Measurements from ENCODE around the gene MINDY1.

The MINDY1 gene

GRCh38 chr1:151011154-151011850 lies 4.6 kb upstream of the MINDY1 start:
- DNase-seq, result no peak

- no peak for DNase-seq
Measured at GRCh38 chr1:151010346-151010726, 3.6 kb upstream of the MINDY1 start.

GRCh38 chr1:151009674-151010345 lies 3.1 kb upstream of the MINDY1 start:
- no peak for DNase-seq

DNA sequence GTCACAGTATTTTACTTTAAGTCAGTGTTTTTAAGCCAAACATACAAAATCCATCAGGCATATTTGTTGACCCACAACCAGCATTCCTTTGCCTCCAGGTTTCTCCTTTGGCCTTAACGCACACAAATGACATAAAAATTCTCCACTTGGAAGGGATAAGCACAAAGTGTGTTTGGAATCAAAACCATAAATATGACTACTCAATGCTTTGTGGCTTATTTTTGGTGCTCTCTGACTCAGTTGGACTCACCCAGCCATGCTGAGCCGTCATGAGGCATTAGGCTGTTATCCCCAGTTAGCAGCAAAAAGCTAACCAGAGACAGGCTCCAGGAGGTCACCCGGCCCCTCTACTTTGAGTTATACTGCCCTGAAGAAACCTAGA lies 2.5 kb upstream of the MINDY1 start:
- DNase-seq, result no peak

DNA sequence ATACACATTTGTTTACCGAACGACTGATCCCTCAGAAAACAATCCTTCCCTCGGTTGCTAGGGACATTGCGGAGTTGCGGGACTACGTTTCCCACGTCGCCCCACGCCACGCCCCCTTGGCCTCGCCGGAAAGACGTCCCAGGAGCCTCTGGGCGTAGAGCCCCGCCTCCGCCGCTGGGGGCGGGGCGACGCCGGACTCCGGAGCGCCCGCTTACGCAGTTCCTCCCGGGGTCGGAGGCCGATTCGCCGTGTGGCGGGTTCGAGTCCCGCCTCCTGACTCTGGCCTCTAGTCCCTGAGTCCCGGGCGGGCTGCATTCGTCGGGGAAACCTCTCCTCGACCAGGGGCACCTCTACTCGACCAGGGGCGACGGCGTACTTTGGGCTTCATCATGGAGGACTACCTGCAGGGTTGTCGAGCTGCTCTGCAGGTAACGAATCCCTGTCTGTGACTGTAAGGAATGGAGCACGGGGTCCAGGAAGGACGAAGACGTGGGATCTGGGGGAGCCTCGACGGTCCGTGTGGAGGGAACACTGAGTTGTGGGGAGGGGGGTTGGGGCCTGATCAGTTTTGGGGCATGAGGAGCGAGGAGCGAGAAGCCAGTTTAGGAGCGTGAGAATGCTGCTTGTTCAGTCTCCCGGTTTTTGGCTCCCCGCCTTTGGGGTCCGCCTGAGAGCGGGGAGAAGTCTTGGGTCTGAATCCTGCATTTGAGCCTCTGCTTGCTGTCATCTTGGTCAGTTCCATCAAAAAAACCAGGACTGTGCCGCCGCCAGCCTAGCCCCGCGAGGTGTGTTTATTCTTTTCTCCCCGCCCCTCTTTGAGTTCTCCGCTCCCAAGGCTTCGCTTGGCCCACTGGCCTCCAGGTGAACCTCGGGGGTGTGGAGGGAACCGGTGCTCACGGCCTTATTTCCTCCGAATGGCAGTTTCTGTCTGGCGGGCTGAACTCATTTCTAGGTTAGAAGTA lies 1.8 kb upstream of the MINDY1 start, which contains the start of gene PRUNE1:
PRUNE1 (plus strand) TSS at position 206 of the 962 bp plus-strand sequence; CDS start at position 390, 184 bp downstream.
- peak; percentile 99 for DNase-seq

DNA sequence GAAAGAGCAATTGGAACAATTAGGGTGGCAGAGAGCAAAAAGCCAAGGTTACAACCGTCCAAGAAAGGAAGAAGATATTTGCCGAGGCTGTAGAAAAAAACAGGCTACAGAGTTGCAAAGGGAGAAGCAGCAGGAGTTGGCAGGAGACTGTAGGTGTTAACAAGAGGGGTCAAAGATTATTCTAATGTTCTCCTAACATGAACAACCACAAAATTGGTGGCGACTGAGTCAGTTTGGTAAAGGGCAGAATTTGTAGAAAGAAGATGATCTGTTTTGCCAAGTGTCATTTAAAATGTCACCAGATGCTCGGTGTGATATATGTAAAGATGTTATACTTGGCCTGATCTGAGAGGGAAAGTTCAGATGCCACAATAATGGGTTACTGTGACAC lies 1.1 kb upstream of the MINDY1 start:
- DNase-seq, result no peak

GRCh38 chr1:151005729-151006319 lies 878 bp downstream of the MINDY1 start:
- no peak for DNase-seq

GRCh38 chr1:151003180-151003579 lies 3.5 kb downstream of the MINDY1 start:
- DNase-seq, result no peak

DNA sequence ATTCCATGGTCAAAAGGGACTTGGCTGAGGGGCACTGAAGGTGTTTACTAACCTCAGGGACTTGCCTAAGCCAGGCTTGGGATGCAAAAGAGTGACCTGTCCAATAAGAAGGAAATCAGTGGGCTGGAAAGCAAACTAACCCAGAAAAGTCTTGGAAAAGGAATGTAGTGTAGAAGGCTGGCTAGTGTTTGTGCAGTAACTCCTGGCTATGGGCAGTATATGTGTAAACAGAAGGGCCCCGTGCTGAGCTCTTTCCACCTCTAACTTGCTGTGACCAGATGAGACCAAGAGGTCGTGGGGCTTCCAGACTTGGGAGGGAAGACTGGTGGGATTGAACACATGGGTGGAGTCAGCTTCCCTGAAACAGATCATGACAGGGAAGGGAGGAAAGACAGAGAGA lies 4.1 kb downstream of the MINDY1 start:
- no peak for DNase-seq

GRCh38 chr1:151002051-151002450 lies 4.7 kb downstream of the MINDY1 start:
- no peak for DNase-seq

DNA sequence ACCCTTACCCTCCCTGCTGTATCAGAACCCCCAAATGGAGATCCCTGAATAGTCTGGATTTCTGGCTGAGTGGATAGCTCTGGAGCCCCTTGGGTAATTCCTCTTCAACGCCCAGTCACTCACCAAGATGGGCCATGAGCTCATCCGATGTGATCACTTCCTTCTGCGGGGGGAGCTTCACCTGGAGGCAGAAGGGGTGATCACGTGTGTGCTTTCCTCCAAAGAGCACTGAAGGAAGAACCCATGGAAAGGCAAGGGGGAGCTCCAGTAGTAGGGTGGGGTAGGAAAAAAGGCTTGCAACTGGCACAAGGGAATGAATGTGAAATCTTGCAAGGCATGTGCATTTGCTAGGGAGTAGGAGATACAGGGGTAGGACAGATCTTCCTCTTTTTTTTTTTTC lies 5.1 kb downstream of the MINDY1 start:
- no peak for DNase-seq

DNA sequence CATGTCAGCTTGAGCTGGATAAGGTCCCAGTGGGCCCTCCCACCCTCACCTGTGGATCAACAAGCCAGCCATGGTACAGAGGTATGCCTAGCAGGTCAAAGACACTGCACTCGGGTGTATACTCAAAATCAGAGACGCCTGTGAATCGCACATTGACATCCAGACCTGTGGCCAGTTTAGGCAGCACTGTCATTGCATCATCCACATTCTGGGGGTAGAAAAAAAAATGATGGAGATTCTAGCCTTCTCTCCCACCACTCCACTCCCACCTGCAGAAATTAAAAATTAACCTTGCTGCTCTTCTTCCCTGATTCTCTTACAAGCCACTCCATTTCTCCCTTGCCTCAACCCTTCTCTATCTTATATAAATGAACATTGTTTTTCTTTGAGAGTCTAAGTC lies 6.3 kb downstream of the MINDY1 start:
- DNase-seq, result no peak

- no peak for DNase-seq
Measured at GRCh38 chr1:150999926-151000325, 6.8 kb downstream of the MINDY1 start.

- no peak for DNase-seq
Measured at GRCh38 chr1:150999051-150999674, 7.5 kb downstream of the MINDY1 start.

- no peak for DNase-seq
Measured at GRCh38 chr1:150997949-150998348, 8.8 kb downstream of the MINDY1 start.

GRCh38 chr1:150997126-150997872 lies 9.4 kb downstream of the MINDY1 start:
- no peak for DNase-seq

- peak; percentile 70 for DNase-seq
Measured at GRCh38 chr1:150995896-150996295, 10.8 kb downstream of the MINDY1 start.

DNA sequence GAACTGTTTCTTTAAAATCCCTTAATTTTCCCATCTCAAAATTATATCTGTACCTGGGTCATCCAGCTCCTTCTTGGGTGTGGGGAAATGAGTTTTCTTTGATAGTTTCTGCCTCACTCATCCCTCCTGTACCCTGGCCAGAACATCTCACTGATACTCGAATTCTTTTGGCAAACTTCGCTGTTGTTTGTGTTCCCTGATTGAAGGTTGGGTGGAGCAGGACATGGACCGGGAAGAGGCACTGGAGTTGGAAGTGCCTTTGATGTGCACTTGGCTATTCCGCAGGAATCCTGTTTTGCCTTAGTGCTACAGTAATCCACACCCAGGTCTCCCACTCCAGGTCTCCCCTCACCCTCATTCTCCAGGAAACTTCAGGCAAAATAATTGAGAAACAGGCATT lies 11.2 kb downstream of the MINDY1 start:
- no peak for DNase-seq

GRCh38 chr1:150994248-150994647 lies 12.5 kb downstream of the MINDY1 start:
- no peak for DNase-seq

DNA sequence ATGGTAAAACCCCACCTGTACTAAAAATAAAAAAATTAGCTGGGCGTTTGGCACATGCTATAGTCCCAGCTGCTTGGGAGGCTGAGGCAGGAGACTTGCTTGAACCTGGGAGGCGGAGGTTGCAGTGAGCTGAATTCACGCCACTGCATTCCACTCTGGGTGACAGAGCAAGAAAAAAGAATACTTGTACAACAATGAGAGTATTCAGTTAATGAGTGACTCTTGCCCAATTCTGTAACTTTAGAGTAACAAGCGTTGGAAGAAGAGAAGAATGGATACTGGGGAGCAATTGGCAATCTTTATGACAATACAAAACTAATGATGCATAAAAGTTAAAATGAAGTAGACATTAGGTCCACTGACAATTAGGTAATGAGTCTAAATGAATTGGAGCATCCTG lies 14.1 kb downstream of the MINDY1 start:
- no peak for DNase-seq

GRCh38 chr1:150987924-150988323 lies 18.8 kb downstream of the MINDY1 start:
- DNase-seq, result no peak

All from activated effector memory CD4-positive, alpha-beta T cell treated with anti-CD3 and anti-CD28 coated beads, Interleukin-2, amount 50 U/mL, for 16 hours (primary cell).